K562 (cell line): ENCODE measurements around the gene ACTR5. TPM values are rescaled to one million over a fixed set of nuclear protein-coding genes. Genes with fewer than 3 reads are reported as not detected.
A peak's percentile ranks its signal among the peaks of the same experiment; 100 is the strongest.

Experiments
- ATAC-seq: fragments of 200-7000 bp; cut with Tn5 transposase; 3 replicates; pipeline ENCODE4 v1.9.1; 2020; ENCODE audit warnings: moderate library complexity
- BruUV-seq: library from RNA; stranded (reverse); fragments of 400-500 nt; replicated peaks from 2 replicates; lab custom pipeline; 2021; lab: Mats Ljungman, UMichigan
- CTCF ChIA-PET: fragments of 300-600 bp; formaldehyde crosslinking; extraction: SDS; loops from one replicate; lab custom pipeline; 2021; ENCODE audit warnings: low intra/inter-chr PET ratio; lab: Yijun Ruan, JAX
- POLR2A ChIA-PET: fragments of 300-600, 350-650 bp; sonication (Branson Sonifier 250); formaldehyde crosslinking; extraction: SDS; loops from one replicate; lab custom pipeline; 2021; ENCODE audit warnings: antibody characterized with exemption, inconsistent platforms; lab: Yijun Ruan, JAX
- DNase-seq, 4 experiments: peaks; one replicate each; pipeline versions ENCODE4 v3.0.0 to v3.0.0-alpha.2; 2011 to 2018; ENCODE audit warnings: low spot score in 3 of 4, mixed read lengths in 3 of 4; ENCODE audit errors: extremely low read depth in 1 of 4
- FAIRE-seq: peaks from 2 replicates; lab custom pipeline; 2011; peaks lifted over from hg19 to GRCh38; lab: Jason Lieb, UNC
- H2AFZ ChIP-seq: 2 replicates; pipeline ENCODE4 v1.6.0; 2011; ENCODE audit warnings: low read depth, low read length, control low read depth, inconsistent platforms
- H3K27ac ChIP-seq: fragments of 200-600 bp; 3 replicates; pipeline ENCODE4 v1.8.0; 2011; ENCODE audit warnings: low read depth, mild to moderate bottlenecking, control low read depth, inconsistent platforms, low read length, moderate library complexity, mixed read lengths; ENCODE audit errors: extremely low read depth
- H3K27me3 ChIP-seq, 2 experiments: fragments of 300-600 bp in 1 of 2; 2 replicates in 1 of 2; 3 replicates in 1 of 2; pipeline versions ENCODE4 v1.6.0 to v1.8.0; 2011; ENCODE audit warnings: inconsistent platforms in 2 of 2, low read length in 2 of 2, mild to moderate bottlenecking in 1 of 2, mixed read lengths in 1 of 2, moderate library complexity in 1 of 2; ENCODE audit not compliant: control insufficient read depth in 2 of 2, insufficient read depth in 2 of 2
- H3K36me3 ChIP-seq: fragments of 300-600 bp; 3 replicates; pipeline ENCODE4 v1.8.0; 2011; ENCODE audit warnings: mild to moderate bottlenecking, low read length, inconsistent platforms; ENCODE audit not compliant: control insufficient read depth, insufficient read depth
- H3K4me1 ChIP-seq, 2 experiments: fragments of 200-600 bp in 1 of 2; replicated peaks in 1 of 2; 2 replicates in 1 of 2; 3 replicates in 1 of 2; pipeline versions ENCODE4 v1.5.1 to v1.8.0; 2011; ENCODE audit warnings: inconsistent platforms in 2 of 2, low read length in 2 of 2, mild to moderate bottlenecking in 1 of 2, mixed read lengths in 1 of 2, moderate library complexity in 1 of 2; ENCODE audit not compliant: control insufficient read depth in 2 of 2, insufficient read depth in 2 of 2
- H3K4me2 ChIP-seq: 2 replicates; pipeline ENCODE4 v1.6.1; 2011; ENCODE audit warnings: low read length, control low read depth, inconsistent platforms, mixed read lengths; ENCODE audit not compliant: insufficient read depth
- H3K4me3 ChIP-seq: fragments of 200-600 bp; sonication (generic), shearing (Covaris generic); 2 replicates; pipeline ENCODE4 v1.5.1; 2016; ENCODE audit warnings: control low read depth, inconsistent platforms
- H3K79me2 ChIP-seq: fragments of 200-600 bp; 3 replicates; pipeline ENCODE4 v1.8.0; 2011; ENCODE audit warnings: low read length, inconsistent platforms; ENCODE audit not compliant: control insufficient read depth, insufficient read depth
- H3K9ac ChIP-seq, 2 experiments: 2 replicates each; pipeline versions ENCODE4 v1.6.0 to v1.6.1; 2011; ENCODE audit warnings: low read depth in 2 of 2, low read length in 2 of 2, control low read depth in 1 of 2, inconsistent platforms in 1 of 2, mild to moderate bottlenecking in 1 of 2, mixed read lengths in 1 of 2; ENCODE audit not compliant: insufficient read depth in 1 of 2
- H3K9me1 ChIP-seq: one replicate; pipeline ENCODE4 v1.6.0; 2011; ENCODE audit warnings: inconsistent platforms, mild to moderate bottlenecking, low read length, moderate library complexity; ENCODE audit not compliant: control insufficient read depth, insufficient read depth
- H3K9me3 ChIP-seq: replicated peaks from 2 replicates; pipeline ENCODE4 v1.5.1; 2011; ENCODE audit warnings: low read depth, low read length, inconsistent platforms; ENCODE audit not compliant: control insufficient read depth, insufficient read depth
- H4K20me1 ChIP-seq: replicated peaks from 2 replicates; pipeline ENCODE4 v1.6.1; 2011; ENCODE audit warnings: low read length, inconsistent platforms, mixed read lengths; ENCODE audit not compliant: control insufficient read depth, insufficient read depth
- ESRRA ChIP-seq: fragments of 450-650 bp; IDR thresholded peaks from 2 replicates; pipeline ENCODE4 v1.6.1; 2014; ENCODE audit warnings: low read depth, mild to moderate bottlenecking, moderate library complexity, borderline replicate concordance
- FOXK1 ChIP-seq: sonication (generic); formaldehyde crosslinking; IDR thresholded peaks from 2 replicates; pipeline ENCODE4 v1.8.0; 2022; ENCODE audit warnings: missing genetic modification reagents, mild to moderate bottlenecking, borderline replicate concordance
- MCM5 ChIP-seq: fragments of 450-650 bp; IDR thresholded peaks from 2 replicates; pipeline ENCODE4 v1.6.1; 2016; ENCODE audit warnings: low read depth
- OTX1 ChIP-seq: fragments of 450-650 bp; formaldehyde crosslinking; IDR thresholded peaks from 2 replicates; pipeline ENCODE4 v1.4.0; 2022; ENCODE audit warnings: mild to moderate bottlenecking
- RBM25 ChIP-seq: fragments of 200-400 bp; formaldehyde crosslinking; IDR thresholded peaks from 2 replicates; pipeline ENCODE4 v1.6.1; 2018; ENCODE audit warnings: low read length, low read depth, moderate library complexity; ENCODE audit not compliant: severe bottlenecking
- RUNX1 ChIP-seq: sonication (generic); IDR thresholded peaks from 2 replicates; pipeline ENCODE4 v1.6.1; 2016; ENCODE audit warnings: antibody characterized with exemption, low read depth
- SPI1 ChIP-seq: IDR thresholded peaks from 2 replicates; pipeline ENCODE4 v1.6.1; 2011; ENCODE audit warnings: low read depth, low read length, control low read depth, borderline replicate concordance
- SRSF9 ChIP-seq: fragments of 200-400 bp; formaldehyde crosslinking; IDR thresholded peaks from 2 replicates; pipeline ENCODE4 v1.6.1; 2017; ENCODE audit warnings: low read depth, low read length, borderline replicate concordance
- USF1 ChIP-seq: sonication (generic); formaldehyde crosslinking; IDR thresholded peaks from 2 replicates; pipeline ENCODE4 v1.9.0; 2022; ENCODE audit warnings: mild to moderate bottlenecking, missing genetic modification reagents
- ZBTB7A ChIP-seq: IDR thresholded peaks from 2 replicates; pipeline ENCODE4 v1.6.1; 2011; ENCODE audit warnings: low read depth, mild to moderate bottlenecking, low read length, moderate library complexity, borderline replicate concordance; ENCODE audit not compliant: control insufficient read depth
- ZFP36 ChIP-seq: fragments of 150-350 bp; IDR thresholded peaks from 2 replicates; pipeline ENCODE4 v1.6.1; 2018; ENCODE audit warnings: low read length, low read depth; ENCODE audit not compliant: partially characterized antibody
- WGBS: fragments of 100-300 bp; shearing (Covaris generic); methylation state at CpG from one replicate; pipeline ENCODE4 v1.1.6; 2016; ENCODE audit warnings: low coverage, mixed read lengths; ENCODE audit not compliant: insufficient coverage; ENCODE audit errors: missing lambda C conversion rate; 5-methylcytosine and 5-hydroxymethylcytosine counted together
- in situ Hi-C: fragments of 300-500 bp; cut with MboI; formaldehyde crosslinking; loops from 4 replicates; pipeline ENCODE4 v1.15.0; 2018; ENCODE audit warnings: inconsistent platforms, mixed read lengths
- intact Hi-C: fragments of 100-400 bp; cut with micrococcal nuclease; formaldehyde crosslinking; loops from 2 replicates; pipeline ENCODE4 v1.14.2; 2022
- polyA plus RNA-seq, 8 experiments: library from polyadenylated mRNA; depleted of rRNA in 4 of 8; stranded (reverse) in 5 of 8; unstranded in 3 of 8; fragments of >200 nt; fragmentation: Nextera tagmentation in 2 of 8; fragmentation: Illumina TruSeq in 1 of 8; extraction: Ambion mirVana in 2 of 8; extraction: Trizol in 1 of 8; gene quantifications; 2 replicates each; pipeline versions ENCODE4 v1.2.1 to v1.2.3, GENCODE V29; 2011 to 2014; ENCODE audit warnings: inconsistent platforms in 1 of 8, missing spikeins in 1 of 8
- total RNA-seq, 7 experiments: library from RNA; depleted of rRNA in 6 of 7; stranded (reverse); fragments of >200 nt in 6 of 7; fragmentation: Illumina TruSeq in 2 of 7; extraction: Trizol in 2 of 7; gene quantifications; 2 replicates each; pipeline versions ENCODE4 v1.2.1 to v1.2.3, GENCODE V29; 2011 to 2021; ENCODE audit warnings: low replicate concordance in 1 of 7

Gene ACTR5
- total and polyA plus RNA-seq, 9 of the 15 experiments (the other 6 are each of a cell fraction or from before 2014, with no cell fraction given), result 0.93 to 18.8 (median 12.9) TPM

- TF ChIP-seq MCM5 (no peak), RUNX1 (no peak), ZBTB7A (no peak), SPI1 (no peak), SRSF9 (no peak)
Observed at GRCh38 chr20:38779247-38780097, 31.2 kb downstream of the ACTR5 start (continued).

DNA sequence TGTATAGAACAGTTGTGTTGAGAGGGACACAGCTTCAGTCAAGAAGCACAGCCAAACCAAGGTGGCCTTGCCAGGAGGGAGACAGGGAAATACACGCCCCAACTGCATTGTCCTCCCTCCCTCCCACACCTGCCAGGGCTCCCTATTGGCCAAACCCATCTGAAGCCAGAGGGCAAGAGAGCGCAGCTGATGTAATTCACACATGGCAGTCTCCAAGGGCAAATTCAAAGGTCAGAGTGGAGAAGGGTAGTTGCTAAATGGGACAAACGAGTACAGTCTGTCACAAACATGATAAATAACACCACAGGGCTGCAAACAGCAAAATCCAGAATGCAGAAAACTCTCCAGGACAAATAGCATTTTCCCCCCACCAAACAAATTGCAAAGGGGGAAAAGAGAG, 34.0 kb downstream of the ACTR5 start:
- ATAC-seq (no peak; the same call in 1 of the 3 replicates), DNase-seq (no peak), FAIRE-seq (no peak)
- no peaks in the 10 kb centered on the region for H4K20me1 ChIP-seq
- ChIA-PET CTCF (no interaction called here), POLR2A (interaction anchor here (0.6 kb wide), 1 partner anchor 62 kb away, joined by 4 read pairs; no protein-coding TSS in a partner anchor)
- no peaks in the 10 kb centered on the region; a peak in 2 of 5 replicates for H3K4me1 ChIP-seq
- H3K9ac ChIP-seq, result no peak overlapping the region
- no peaks in the 10 kb centered on the region for H3K79me2 ChIP-seq
- in situ Hi-C loops (no loop called here), intact Hi-C loops (no loop called here)
- H3K9me3 ChIP-seq, result no peaks in the 10 kb centered on the region
- 43% methylated on average over 2 of the region's 3 CpGs for WGBS
- BruUV-seq, result no TSS peak
- H3K4me2 ChIP-seq, result no peak overlapping the region
- no peaks in the 10 kb centered on the region; the same call in 2 of the 3 replicates for H3K36me3 ChIP-seq
- TF ChIP-seq ZFP36 (peak; percentile 67), FOXK1 (CRISPR knock-in tag) (no peak), USF1 (CRISPR knock-in tag) (no peak), OTX1 (no peak), RBM25 (peak; percentile 79), ESRRA (peak; percentile 58; the same call in 1 of the 2 replicates)
- TF ChIP-seq, all 486 proteins: peak for 3
- Histone ChIP-seq H3K27ac (no peak overlapping the region; the same call in 2 of the 3 replicates), H3K4me3 (no peak overlapping the region), H3K9me1 (no peaks in the 10 kb centered on the region), H2AFZ (no peak overlapping the region), H3K27me3 (no peaks in the 10 kb centered on the region)
